ENCODE measurements around the gene HRNR.
"Not testable (repeated sequence)": the region's sequence is repeated elsewhere in the genome, so short reads cannot be mapped to it uniquely, and the experiment has no call there.

HRNR gene

DNA sequence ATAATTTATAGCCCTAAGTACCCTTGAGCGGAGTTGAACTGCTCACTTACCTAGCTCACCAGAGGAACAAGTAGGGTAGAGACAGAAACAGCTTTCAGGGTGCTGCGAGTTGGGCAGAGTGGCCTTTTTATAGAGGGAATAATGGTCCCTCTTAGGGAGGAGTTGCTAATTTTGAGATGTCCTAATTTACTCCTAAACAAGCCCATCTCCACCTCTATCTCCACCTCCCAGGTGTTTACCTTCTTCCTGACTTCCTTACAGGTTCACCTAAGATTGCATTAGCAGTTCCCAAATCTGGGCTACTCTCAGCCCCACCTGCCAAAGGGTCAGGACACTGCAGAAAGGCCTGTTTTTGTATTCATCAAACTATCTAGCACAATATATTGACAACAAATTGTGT lies at the start of gene HRNR:
Gene HRNR (minus strand): TSS at position 101 of the 400 bp plus-strand sequence. CDS start 940 bp downstream, outside the sequence.
- DNase-seq, result no peak

DNA sequence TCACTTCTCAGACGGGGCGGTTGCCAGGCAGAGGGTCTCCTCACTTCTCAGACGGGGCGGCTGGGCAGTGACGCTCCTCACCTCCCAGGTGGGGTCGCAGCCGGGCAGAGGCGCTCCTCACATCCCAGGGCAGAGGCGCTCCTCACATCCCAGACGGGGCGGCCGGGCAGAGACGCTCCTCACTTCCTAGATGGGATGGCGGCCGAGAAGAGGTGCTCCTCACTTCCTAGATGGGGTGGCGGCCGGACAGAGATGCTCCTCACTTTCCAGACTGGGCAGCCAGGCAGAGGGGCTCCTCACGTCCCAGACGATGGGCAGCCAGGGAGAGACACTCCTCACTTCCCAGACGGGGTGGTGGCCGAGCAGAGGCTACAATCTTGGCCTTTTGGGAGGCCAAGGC lies 32.4 kb upstream of the HRNR start:
- DNase-seq, result not testable (repeated sequence)

DNA sequence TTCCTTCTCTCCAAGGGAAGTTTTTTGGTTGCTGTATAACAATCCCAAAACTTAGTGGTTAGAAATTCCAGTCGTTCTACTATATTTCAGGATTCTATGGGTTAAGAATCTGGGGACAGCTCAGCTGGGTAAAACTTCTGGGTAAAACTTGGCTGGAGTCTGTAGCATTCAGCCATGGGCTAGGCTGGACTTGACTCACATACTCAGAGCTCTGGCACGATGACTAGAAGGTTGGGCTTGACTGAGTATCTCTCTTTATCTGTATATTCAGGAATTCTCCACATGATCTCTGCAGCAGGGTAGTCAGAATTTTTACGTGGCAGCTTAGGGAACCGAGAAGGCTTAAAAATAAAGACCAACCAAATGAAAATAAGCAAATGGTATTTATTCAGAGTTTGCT lies 28.2 kb upstream of the HRNR start:
- no peak for DNase-seq

DNA sequence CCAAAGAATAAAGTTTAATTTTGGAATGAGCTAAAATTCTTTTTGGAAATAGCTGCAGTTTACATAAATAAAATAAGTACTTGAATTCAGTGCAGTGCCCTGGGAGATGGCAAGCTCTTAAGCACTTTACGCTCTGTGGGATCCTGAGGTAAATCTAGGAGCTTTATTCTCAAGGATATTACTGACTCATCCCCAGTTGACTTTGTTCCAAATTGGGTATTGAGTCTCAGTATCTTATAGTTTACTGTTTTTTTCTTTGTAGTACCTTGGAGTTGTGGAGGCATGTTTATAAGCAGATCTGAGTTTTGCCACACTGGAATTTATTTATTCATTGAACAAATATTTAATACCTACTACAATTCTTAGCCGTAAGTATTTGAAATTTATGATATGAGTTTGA lies 27.4 kb upstream of the HRNR start:
- no peak for DNase-seq

DNA sequence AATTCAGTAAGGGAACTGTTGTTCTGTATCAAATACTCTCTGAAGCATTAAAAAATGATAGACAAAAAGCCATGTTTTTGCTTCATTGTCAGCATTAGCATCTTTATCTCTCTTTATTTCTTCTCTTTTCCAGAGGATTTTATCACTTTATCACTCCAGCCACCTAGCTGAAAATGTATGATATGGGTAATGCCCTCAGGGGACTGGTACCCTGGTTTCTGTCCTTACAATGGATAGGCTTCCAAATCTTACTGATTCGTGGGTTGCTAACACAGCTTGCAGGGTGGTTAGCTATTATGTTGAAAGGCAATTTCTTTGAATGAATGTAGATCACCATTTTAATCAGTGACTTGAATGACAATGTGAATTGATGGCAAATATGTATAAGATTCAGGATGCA lies 23.3 kb upstream of the HRNR start:
- no peak for DNase-seq

DNA sequence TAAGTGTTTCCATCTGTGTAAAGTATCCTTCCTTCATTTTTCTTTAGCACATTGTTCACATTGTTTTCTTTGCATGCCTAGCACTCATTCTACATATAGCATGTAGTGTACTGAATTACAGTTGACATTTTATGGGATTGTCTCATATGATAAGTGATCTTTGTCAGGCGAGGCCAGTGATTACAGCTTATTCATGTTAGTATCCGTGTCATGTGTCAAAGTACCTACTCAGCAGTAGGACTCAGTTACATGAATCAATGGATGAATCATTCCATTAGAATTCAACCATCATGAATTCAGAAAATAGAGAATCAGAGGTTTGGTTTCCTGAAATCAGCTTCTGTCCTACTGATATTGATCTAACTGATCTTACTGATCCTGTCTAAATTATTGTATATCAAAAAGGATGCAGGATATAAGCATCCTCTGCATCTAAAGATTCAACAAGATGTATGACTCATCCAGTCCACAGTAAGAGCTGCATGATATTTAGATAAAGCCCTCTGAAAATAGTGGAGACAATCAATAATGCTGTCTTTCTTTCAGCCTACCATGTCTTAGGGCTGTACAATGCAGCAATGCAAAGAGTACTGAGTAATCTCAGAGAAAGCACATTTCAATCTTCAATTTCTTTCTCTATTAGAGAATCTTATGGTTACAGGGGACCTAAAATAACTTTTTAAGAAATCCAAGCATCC lies 20.7 kb upstream of the HRNR start:
- no peak for DNase-seq

DNA sequence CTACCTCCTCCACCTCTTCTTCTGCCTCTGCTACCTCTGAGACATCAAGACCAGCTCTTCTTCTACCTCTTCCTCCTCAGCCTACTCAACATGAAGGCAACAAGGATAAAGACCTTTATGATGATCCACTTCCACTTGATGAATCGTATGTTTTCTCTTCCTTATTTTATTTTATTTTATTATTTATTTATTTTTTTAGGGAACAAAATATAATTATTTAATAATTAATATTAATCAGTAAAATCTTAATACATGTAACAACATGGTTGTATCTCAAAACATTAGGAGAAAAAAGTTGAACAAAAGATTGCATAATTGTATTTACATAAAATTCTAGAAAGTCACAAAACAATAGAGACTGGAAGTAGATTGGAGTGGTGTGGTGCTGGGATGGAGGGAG lies 13.1 kb upstream of the HRNR start:
- no peak for DNase-seq

DNA sequence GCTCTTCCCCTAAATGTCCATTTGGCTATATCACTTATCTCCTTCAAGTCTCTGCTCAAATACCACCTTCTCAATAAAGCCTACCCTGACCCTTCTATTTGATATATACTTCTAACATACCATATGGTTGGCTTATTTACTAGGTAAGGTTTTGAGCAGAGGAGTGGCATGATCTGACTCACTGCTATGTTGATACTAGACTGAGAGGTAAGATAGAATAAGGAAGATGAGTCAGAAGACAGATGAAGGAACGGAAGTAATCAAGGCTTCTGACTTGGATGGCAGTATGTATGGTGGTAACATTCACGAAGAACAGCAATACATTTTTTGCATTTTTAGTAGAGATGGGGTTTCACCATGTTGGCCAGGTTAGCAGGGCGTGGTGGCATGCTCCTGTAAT lies 4.8 kb upstream of the HRNR start:
- DNase-seq, result no peak

DNA sequence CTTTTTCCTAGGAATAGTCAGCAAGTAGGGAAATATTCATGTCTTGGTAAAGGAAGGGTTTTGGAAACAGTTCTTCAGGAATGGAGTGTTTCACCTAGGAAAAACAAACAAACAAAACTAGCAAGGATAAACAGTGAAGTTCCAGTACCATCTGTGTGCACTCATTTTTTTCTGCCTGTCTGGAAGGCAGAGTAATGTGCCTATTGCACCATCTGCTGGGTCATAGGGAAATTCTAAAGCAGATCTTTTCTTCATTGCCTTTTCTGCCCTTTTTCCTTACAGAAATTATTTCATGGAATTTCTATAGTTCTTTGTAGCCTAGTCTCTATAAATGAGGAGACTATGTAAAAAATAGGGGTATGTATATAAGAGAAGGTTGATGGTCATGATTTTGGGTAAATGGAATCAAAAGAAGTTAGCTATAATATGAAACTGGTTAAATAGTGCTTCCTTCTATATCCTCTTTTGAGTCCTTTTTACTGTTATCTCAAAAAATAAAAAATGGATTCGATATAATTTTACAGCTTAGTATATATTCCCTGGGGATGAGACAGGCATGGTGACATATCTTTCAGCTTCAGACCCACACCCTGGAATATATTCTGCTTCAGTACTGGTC lies 3.4 kb upstream of the HRNR start:
- no peak for DNase-seq

DNA sequence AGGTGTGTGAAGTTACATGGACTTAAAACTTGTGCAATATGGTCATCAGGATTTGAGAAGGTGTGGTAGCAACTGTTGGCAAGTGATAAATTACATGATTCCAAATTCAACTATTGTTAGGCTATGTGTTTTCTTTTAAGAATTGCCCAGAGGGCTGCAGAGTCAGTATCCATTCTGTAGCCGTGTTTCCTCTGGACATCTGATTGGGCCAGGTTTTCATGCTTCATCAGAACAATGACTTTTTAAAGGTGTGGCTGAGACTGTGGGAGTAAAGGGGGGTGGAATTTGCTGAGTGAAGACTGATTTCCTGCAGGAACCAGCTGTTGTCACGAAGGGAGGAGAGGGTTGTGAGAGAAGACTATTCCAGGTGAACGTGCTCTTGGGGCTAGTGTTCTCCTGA lies 1.7 kb upstream of the HRNR start:
- DNase-seq, result no peak

DNA sequence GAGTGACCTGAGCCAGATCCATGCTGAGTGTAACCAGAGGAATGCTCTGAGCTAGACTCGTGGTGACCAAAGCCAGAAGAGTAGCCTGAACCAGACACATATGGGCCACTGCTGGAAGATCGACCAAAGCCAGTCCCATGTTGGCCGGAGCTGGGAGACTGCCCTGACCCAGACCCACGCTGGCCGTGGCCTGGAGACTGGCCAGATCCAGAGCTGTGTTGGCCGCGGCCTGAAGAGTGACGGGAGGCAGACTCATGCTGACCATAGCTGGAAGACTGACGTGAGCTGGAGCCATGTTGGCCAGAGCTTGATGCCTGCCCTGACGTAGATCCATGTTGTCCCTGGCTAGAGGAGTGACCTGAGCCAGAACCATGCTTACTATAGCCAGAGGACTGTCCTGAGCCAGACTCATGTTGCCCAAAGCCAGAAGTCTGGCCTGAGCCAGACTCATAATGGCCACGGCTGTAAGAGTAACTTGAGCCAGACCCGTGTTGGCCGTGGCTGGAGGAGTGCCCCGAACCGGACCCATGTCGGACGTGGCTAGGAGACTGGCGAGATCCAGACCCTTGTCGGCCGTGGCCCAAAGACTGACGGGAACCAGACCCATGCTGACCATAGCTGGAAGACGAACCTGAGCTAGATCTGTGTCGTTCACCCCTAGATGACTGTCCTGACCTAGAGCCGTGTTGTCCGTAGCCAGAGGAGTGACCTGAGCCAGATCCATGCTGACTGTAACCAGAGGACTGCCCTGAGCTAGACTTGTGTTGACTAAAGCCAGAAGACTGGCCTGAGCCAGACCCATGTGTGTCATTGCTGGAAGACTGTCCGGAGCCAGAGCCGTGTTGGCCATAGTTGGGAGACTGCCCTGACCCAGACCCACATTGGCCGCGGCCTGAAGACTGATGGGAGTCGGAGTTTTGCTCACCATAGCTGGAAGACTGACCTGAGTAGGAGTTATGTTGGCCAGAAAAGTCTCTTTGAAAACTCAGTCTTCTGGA lies 3.5 kb downstream of the HRNR start:
- no peak for DNase-seq

DNA sequence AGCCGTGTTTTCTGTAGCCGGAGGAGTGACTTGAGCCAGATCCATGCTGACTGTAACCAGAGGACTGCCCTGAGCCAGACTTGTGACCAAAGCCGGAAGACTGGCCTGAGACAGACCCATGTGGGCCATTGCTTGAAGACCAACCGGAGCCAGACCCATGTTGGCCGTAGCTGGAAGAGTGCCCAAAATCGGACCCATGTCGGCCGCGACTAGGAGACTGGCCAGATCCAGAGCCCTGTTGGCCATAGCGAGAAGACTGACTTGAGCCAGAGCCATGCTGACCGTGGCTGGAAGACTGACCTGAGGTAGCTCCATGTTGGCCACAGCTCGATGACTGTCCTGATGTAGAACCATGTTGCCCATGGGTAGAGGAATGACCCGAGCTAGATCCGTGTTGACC lies 4.6 kb downstream of the HRNR start:
- DNase-seq, result not testable (repeated sequence)

DNA sequence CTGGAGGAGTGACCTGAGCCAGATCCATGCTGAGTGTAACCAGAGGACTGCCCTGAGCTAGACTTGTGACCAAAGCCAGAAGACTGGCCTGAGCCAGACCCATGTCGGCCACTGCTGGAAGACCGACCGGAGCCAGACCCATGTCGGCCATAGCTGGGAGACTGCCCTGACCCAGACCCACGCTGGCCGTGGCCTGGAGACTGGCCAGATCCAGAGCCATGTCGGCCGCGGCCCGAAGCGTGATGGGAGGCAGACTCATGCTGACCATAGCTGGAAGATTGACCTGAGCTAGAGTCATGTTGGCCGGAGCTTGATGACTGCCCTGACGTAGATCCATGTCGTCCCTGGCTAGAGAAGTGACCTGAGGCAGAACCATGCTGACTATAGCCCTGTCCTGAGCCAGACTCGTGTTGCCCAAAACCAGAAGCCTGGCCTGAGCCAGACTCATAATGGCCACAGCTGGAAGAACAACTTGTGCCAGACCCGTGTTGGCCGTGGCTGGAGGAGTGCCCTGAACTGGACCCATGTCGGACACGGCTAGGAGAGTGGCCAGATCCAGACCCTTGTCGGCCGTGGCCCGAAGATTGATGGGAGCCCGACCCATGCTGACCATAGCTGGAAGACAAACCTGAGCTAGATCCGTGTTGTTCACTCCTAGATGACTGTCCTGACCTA lies 5.1 kb downstream of the HRNR start:
- no peak for DNase-seq

DNA sequence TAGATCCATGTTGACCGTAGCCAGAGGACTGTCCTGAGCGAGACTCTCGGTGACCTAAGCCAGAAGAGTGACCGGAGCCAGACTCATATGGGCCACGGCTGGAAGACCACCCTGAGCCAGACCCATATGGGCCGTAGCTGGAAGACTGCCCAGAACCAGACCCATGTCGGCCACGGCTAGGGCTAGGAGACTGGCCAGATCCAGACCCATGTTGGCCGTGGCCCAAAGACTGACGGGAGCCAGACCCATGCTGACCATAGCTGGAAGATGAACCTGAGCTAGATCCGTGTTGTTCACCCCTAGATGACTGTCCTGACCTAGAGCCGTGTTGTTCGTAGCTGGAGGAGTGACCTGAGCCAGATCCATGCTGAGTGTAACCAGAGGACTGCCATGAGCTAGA lies 8.4 kb downstream of the HRNR start:
- not testable (repeated sequence) for DNase-seq

DNA sequence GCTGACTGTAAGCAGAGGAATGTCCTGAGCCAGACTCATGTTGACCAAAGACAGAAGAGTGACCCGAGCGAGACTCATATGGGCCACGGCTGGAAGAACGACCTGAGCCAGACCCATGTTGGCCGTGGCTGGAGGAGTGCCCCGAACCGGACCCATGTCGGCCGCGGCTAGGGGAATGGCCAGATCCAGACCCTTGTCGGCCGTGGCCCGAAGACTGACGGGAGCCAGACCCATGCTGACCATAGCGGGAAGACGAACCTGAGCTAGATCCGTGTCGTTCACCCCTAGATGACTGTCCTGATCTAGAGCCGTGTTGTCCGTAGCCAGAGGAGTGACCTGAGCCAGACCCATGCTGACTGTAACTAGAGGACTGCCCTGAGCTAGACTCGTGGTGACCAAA lies 9.1 kb downstream of the HRNR start:
- DNase-seq, result not testable (repeated sequence)

DNA sequence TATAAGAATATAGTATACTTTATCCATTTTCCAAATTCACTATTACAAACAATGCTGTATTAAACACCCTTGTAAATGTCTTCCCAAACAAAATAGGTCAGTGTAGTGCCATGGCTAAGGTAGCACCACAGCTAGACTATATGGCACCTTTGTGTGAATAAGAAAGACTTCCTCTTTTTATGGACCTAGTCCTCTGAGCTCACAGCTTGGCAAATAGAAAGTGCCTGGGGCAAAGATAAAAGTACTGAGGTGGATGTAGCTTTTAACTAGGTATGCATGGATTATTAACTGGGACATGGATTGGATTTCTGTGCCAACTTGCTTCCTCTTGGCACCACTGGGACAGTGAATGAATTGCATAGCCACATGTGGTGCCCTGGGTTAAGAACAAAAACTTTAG lies 25.0 kb downstream of the HRNR start:
- no peak for DNase-seq

DNA sequence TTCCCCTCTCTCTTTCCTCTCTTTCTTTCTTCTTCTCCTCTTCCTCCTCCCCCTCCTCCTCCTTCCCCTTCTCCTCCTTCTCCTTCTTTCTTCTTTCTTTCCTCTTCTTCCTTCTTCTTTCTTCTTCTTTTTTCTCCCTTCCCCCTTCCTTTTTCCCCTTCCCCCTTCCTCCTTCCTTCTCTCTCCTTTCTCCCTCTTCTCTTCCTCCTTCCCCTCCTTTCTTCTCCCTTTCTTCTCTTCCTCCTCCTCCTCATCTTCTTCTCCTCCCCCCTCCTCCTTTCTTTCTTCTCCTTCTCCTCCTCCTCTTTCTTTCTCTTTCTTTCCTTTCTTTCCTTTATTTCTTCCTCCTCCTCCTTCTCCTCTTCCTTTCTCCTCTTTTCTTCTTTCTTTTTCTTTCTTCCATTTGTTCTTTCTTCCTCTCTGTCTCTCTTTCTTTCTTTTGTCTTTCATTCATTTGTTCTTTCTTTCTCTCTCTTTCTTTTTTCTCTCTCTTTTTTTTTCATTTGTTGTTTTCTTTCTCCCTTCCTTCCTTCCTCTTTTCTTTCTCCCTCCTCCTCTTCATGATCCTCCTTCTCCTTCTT lies 26.5 kb downstream of the HRNR start:
- DNase-seq, result no peak

DNA sequence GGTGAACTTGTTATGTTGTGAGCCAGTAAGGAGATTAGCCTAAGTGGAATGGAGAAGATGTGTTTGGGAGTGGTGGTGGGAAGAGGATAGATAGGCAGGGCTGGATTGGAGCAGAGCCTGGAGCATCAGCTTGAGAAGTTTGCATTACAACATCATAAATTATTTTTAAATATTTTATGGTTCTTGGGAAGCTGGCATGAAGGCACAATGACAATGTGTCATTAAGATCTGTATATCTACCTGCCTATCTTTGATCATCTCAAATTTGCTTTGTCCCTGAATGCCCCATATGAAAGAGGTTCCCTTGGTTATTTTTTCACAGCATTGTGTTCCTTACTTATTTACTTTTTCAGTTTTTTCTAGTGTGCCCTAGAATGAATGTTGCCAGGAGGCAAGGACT lies 32.3 kb downstream of the HRNR start:
- no peak for DNase-seq

DNA sequence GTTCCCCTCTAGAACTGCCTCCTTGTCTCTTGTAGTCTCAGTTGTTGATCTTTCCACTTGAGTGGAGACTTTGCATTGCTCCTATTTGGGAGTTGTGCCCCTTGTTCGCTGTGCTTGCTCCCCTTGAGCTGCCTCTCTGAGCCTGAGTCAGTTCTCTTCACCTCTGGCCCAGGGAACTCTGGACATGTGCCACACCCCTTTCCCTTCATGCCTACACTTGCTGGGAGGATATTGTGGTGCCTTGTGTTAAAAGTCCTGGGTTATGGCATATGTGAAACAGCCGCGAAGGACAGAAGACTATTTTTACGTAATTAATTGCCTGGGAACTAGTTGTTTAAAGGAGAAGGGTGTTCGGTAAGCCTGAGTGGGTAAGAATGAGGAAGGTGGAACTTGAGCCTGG lies 32.7 kb downstream of the HRNR start:
- DNase-seq, result no peak

DNA sequence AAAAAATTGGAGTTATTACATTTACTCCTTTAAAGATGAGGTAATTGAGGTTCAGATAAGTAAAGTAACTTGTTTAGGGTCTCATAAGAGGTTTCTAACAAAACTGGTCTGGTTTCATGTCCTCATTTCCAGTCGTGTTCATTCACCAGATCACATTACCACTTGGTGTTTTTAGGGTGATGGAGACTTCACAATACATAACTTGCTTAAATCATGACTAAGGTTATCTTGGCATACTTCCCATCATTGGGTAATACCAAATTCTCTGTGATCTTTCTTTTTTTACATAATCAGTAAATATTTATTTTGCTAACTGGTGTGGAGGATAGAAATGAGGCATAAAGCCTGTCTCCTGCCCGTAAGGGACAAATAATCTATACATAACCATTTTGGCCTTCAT lies 33.4 kb downstream of the HRNR start:
- DNase-seq, result no peak

DNA sequence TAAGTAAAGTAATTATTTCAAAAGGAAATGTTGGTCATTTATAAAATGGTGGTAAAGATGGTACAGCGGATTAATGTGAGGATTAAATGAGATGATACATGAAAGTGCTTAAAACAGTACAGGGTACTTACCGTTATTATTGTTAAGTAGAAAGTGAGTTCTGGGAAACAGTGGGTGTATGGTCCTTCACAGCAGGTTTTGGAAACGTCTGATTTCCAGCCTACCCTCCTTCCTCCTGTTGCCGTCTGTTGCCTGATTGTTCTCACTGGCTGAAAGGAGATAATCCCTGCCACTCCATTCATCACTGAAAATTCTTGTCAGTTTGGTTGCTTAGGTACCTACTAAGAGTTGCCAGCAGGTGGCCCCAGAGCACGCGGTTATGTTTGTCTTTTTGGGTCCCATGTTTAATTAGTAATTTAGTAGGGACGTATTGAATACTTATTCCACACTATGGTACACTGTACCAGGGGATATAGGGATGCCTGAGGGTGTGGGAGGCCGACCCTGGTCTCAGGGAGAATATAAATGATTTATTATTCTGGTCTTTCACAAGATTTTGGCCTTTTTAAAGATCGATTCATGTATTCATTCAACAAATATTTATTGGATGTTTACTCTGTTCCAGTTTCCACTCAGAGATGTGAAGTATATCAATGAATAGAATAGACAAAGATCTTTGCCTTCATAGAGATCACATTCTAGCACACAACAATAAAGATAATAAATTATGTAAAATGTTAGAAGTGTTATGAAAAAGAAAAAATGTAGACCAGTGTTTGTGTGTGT lies 34.1 kb downstream of the HRNR start:
- DNase-seq, result no peak
